HUES48 (cell line): ENCODE data around the gene FERMT1.
A peak's percentile ranks its signal among the peaks of the same experiment; 100 is the strongest.

ENCODE experiments used
- H3K27ac ChIP-seq: one replicate; pipeline ENCODE4 v1.7.0; 2013; ENCODE audit warnings: low read depth, low read length, inconsistent platforms
- H3K27me3 ChIP-seq: 2 replicates; pipeline ENCODE4 v1.6.1; 2013; ENCODE audit warnings: mild to moderate bottlenecking, low read length; ENCODE audit not compliant: control insufficient read depth, insufficient read depth
- H3K36me3 ChIP-seq: 2 replicates; pipeline ENCODE4 v1.6.1; 2013; ENCODE audit warnings: low read length; ENCODE audit not compliant: control insufficient read depth, insufficient read depth
- H3K4me1 ChIP-seq: 2 replicates; pipeline ENCODE4 v1.6.1; 2013; ENCODE audit warnings: mild to moderate bottlenecking, low read length; ENCODE audit not compliant: control insufficient read depth, insufficient read depth
- H3K4me3 ChIP-seq: 2 replicates; pipeline ENCODE4 v1.5.1; 2013; ENCODE audit warnings: mild to moderate bottlenecking, low read depth, low read length
- H3K9ac ChIP-seq: 2 replicates; pipeline ENCODE4 v1.6.1; 2013; ENCODE audit warnings: mild to moderate bottlenecking, low read depth, low read length, moderate library complexity
- H3K9me3 ChIP-seq: 2 replicates; pipeline ENCODE4 v1.6.1; 2013; ENCODE audit warnings: low read length; ENCODE audit not compliant: control insufficient read depth, insufficient read depth

FERMT1 gene

GRCh38 chr20:6095409-6095808 lies 27.4 kb downstream of the FERMT1 start:
- peaks cover 49% of the 10 kb centered on the region for H3K36me3 ChIP-seq
- H3K4me3 ChIP-seq = no peak overlapping the region
- no peak overlapping the region for H3K9ac ChIP-seq
- H3K27me3 ChIP-seq = no peaks in the 10 kb centered on the region
- no peaks in the 10 kb centered on the region for H3K4me1 ChIP-seq
- H3K27ac ChIP-seq = no peak overlapping the region
- H3K9me3 ChIP-seq = no peaks in the 10 kb centered on the region

- Histone ChIP-seq H3K4me1 (no peaks in the 10 kb centered on the region), H3K4me3 (no peak overlapping the region), H3K27ac (no peak overlapping the region), H3K9me3 (no peaks in the 10 kb centered on the region), H3K27me3 (no peaks in the 10 kb centered on the region), H3K9ac (no peak overlapping the region), H3K36me3 (peaks cover 43% of the 10 kb centered on the region)
Observed at GRCh38 chr20:6094565-6094964, 28.3 kb downstream of the FERMT1 start.

- Histone ChIP-seq H3K4me1 (no peaks in the 10 kb centered on the region), H3K27me3 (no peaks in the 10 kb centered on the region), H3K36me3 (peaks cover 45% of the 10 kb centered on the region), H3K4me3 (no peak overlapping the region), H3K27ac (no peak overlapping the region), H3K9ac (no peak overlapping the region), H3K9me3 (no peaks in the 10 kb centered on the region)
Observed at GRCh38 chr20:6094063-6094462, 28.8 kb downstream of the FERMT1 start.

GRCh38 chr20:6091661-6092060 lies 31.2 kb downstream of the FERMT1 start:
- H3K9ac ChIP-seq = no peak overlapping the region
- H3K4me1 ChIP-seq = no peaks in the 10 kb centered on the region
- H3K9me3 ChIP-seq = no peaks in the 10 kb centered on the region
- H3K27me3 ChIP-seq = no peaks in the 10 kb centered on the region
- no peak overlapping the region for H3K4me3 ChIP-seq
- H3K36me3 ChIP-seq = peaks cover 47% of the 10 kb centered on the region
- H3K27ac ChIP-seq = no peak overlapping the region

GRCh38 chr20:6086868-6087267 lies 36.0 kb downstream of the FERMT1 start:
- H3K4me3 ChIP-seq = no peak overlapping the region
- H3K27ac ChIP-seq = no peak overlapping the region
- no peak overlapping the region for H3K9ac ChIP-seq
- no peaks in the 10 kb centered on the region for H3K4me1 ChIP-seq
- H3K36me3 ChIP-seq = peaks cover 57% of the 10 kb centered on the region
- H3K9me3 ChIP-seq = no peaks in the 10 kb centered on the region
- H3K27me3 ChIP-seq = no peaks in the 10 kb centered on the region

GRCh38 chr20:6083926-6084325 lies 38.9 kb downstream of the FERMT1 start:
- Histone ChIP-seq H3K36me3 (peaks cover 63% of the 10 kb centered on the region), H3K9me3 (no peaks in the 10 kb centered on the region)

GRCh38 chr20:6081236-6081635 lies 41.6 kb downstream of the FERMT1 start:
- Histone ChIP-seq H3K4me3 (no peak overlapping the region), H3K36me3 (peaks cover 58% of the 10 kb centered on the region), H3K4me1 (no peaks in the 10 kb centered on the region), H3K27me3 (no peaks in the 10 kb centered on the region), H3K9me3 (no peaks in the 10 kb centered on the region), H3K9ac (no peak overlapping the region), H3K27ac (no peak overlapping the region)

More at GRCh38 chr20:6083926-6084325, 38.9 kb downstream of the FERMT1 start:
- Histone ChIP-seq H3K9ac (no peak overlapping the region), H3K27me3 (no peaks in the 10 kb centered on the region), H3K4me1 (no peaks in the 10 kb centered on the region), H3K4me3 (no peak overlapping the region), H3K27ac (no peak overlapping the region)

GRCh38 chr20:6079016-6079415 lies 43.8 kb downstream of the FERMT1 start:
- H3K27ac ChIP-seq = no peak overlapping the region
- H3K9ac ChIP-seq = no peak overlapping the region
- no peaks in the 10 kb centered on the region for H3K4me1 ChIP-seq
- H3K4me3 ChIP-seq = no peak overlapping the region
- H3K27me3 ChIP-seq = no peaks in the 10 kb centered on the region
- H3K36me3 ChIP-seq = peaks cover 52% of the 10 kb centered on the region
- H3K9me3 ChIP-seq = no peaks in the 10 kb centered on the region

GRCh38 chr20:6075428-6076219 lies 47.2 kb downstream of the FERMT1 start:
- H3K9ac ChIP-seq = no peak overlapping the region
- peak overlapping the region; percentile 42 for H3K27ac ChIP-seq
- H3K4me1 ChIP-seq = no peaks in the 10 kb centered on the region
- H3K9me3 ChIP-seq = no peaks in the 10 kb centered on the region
- H3K4me3 ChIP-seq = no peak overlapping the region
- H3K27me3 ChIP-seq = no peaks in the 10 kb centered on the region
- H3K36me3 ChIP-seq = peaks cover 37% of the 10 kb centered on the region

- H3K27me3 ChIP-seq = no peaks in the 10 kb centered on the region
- H3K27ac ChIP-seq = no peak overlapping the region
- H3K4me1 ChIP-seq = no peaks in the 10 kb centered on the region
- H3K9me3 ChIP-seq = no peaks in the 10 kb centered on the region
- H3K9ac ChIP-seq = no peak overlapping the region
- peaks cover 31% of the 10 kb centered on the region for H3K36me3 ChIP-seq
- no peak overlapping the region for H3K4me3 ChIP-seq
Observed at GRCh38 chr20:6074784-6075183, 48.0 kb downstream of the FERMT1 start.

- H3K27ac ChIP-seq = no peak overlapping the region
- no peak overlapping the region for H3K4me3 ChIP-seq
- H3K4me1 ChIP-seq = no peaks in the 10 kb centered on the region
- no peaks in the 10 kb centered on the region for H3K27me3 ChIP-seq
- H3K36me3 ChIP-seq = peaks cover 25% of the 10 kb centered on the region
- H3K9ac ChIP-seq = no peak overlapping the region
- no peaks in the 10 kb centered on the region for H3K9me3 ChIP-seq
Observed at GRCh38 chr20:6074145-6074561, 48.7 kb downstream of the FERMT1 start.
